Hepatocyte (in vitro differentiated cells): ENCODE data around the gene SEMA4B.

ENCODE experiments used
- EZH2 ChIP-seq: fragments of 200-600 bp; sonication (generic); IDR thresholded peaks from 2 replicates; pipeline ENCODE4 v1.6.1; 2016; ENCODE audit warnings: antibody characterized with exemption, mild to moderate bottlenecking, borderline replicate concordance
- EZH2phosphoT487 ChIP-seq: fragments of 200-600 bp; sonication (generic); IDR thresholded peaks from one replicate; pipeline ENCODE4 v1.6.1; 2018; ENCODE audit warnings: antibody characterized with exemption, mild to moderate bottlenecking, low read depth, moderate library complexity; ENCODE audit not compliant: unreplicated experiment, severe bottlenecking
- TF ChIP-seq, protein P1 (sequence below): fragments of 200-600 bp; sonication (generic); IDR thresholded peaks from 2 replicates; pipeline ENCODE4 v1.5.1; 2016; ENCODE audit warnings: antibody characterized with exemption, mild to moderate bottlenecking; ENCODE audit not compliant: poor library complexity

GRCh38 chr15:90221246-90221900 lies 20.2 kb downstream of the SEMA4B start:
- TF ChIP-seq EZH2 (no peak), EZH2phosphoT487 (no peak)
- TF ChIP-seq, protein P1, sequence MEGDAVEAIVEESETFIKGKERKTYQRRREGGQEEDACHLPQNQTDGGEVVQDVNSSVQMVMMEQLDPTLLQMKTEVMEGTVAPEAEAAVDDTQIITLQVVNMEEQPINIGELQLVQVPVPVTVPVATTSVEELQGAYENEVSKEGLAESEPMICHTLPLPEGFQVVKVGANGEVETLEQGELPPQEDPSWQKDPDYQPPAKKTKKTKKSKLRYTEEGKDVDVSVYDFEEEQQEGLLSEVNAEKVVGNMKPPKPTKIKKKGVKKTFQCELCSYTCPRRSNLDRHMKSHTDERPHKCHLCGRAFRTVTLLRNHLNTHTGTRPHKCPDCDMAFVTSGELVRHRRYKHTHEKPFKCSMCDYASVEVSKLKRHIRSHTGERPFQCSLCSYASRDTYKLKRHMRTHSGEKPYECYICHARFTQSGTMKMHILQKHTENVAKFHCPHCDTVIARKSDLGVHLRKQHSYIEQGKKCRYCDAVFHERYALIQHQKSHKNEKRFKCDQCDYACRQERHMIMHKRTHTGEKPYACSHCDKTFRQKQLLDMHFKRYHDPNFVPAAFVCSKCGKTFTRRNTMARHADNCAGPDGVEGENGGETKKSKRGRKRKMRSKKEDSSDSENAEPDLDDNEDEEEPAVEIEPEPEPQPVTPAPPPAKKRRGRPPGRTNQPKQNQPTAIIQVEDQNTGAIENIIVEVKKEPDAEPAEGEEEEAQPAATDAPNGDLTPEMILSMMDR, result peak; percentile 57
